Ishikawa (cell line): ENCODE data around the gene CEACAM16.

Source experiments
- CEBPB ChIP-seq: IDR thresholded peaks from 2 replicates; pipeline ENCODE4 v1.6.1; 2012
- CREB1 ChIP-seq: IDR thresholded peaks from 2 replicates; pipeline ENCODE4 v1.6.1; 2012; ENCODE audit warnings: low read depth
- EGR1 ChIP-seq: IDR thresholded peaks from 2 replicates; pipeline ENCODE4 v1.6.1; 2012
- EP300 ChIP-seq: IDR thresholded peaks from 2 replicates; pipeline ENCODE4 v1.6.1; 2012; ENCODE audit warnings: borderline replicate concordance
- FOXM1 ChIP-seq: IDR thresholded peaks from 2 replicates; pipeline ENCODE4 v1.6.1; 2012; ENCODE audit warnings: low read depth, borderline replicate concordance
- MAX ChIP-seq: IDR thresholded peaks from 2 replicates; pipeline ENCODE4 v1.6.1; 2012
- NFIC ChIP-seq: IDR thresholded peaks from 2 replicates; pipeline ENCODE4 v1.6.1; 2012
- RAD21 ChIP-seq: IDR thresholded peaks from 2 replicates; pipeline ENCODE4 v1.6.1; 2012; ENCODE audit warnings: low read depth
- REST ChIP-seq: IDR thresholded peaks from 2 replicates; pipeline ENCODE4 v1.6.1; 2012; ENCODE audit warnings: low read depth, mild to moderate bottlenecking
- TAF1 ChIP-seq: IDR thresholded peaks from 2 replicates; pipeline ENCODE4 v1.6.1; 2012; ENCODE audit warnings: low read depth, mild to moderate bottlenecking
- TCF12 ChIP-seq: IDR thresholded peaks from 2 replicates; pipeline ENCODE4 v1.6.1; 2012; ENCODE audit warnings: low read depth
- TEAD4 ChIP-seq: IDR thresholded peaks from 2 replicates; pipeline ENCODE4 v1.6.1; 2012
- USF1 ChIP-seq: IDR thresholded peaks from 2 replicates; pipeline ENCODE4 v1.6.1; 2012
- YY1 ChIP-seq: IDR thresholded peaks from 2 replicates; pipeline ENCODE4 v1.6.1; 2012; ENCODE audit warnings: low read depth
- ZBTB7A ChIP-seq: IDR thresholded peaks from 2 replicates; pipeline ENCODE4 v1.6.1; 2012; ENCODE audit warnings: low read depth

The CEACAM16 gene

GRCh38 chr19:44722131-44723121 is 23.5 kb downstream of the CEACAM16 start:
- TF ChIP-seq YY1 (no peak), ZBTB7A (no peak), REST (no peak), RAD21 (no peak), CEBPB (no peak), TCF12 (no peak), FOXM1 (no peak), EGR1 (no peak), NFIC (no peak), USF1 (no peak), MAX (no peak), TAF1 (no peak), TEAD4 (no peak)

- no peak for TF ChIP-seq NFIC
- no peak for TF ChIP-seq USF1
Observed at GRCh38 chr19:44723299-44723951, 24.5 kb downstream of the CEACAM16 start.

GRCh38 chr19:44723952-44724319 is 25.0 kb downstream of the CEACAM16 start:
- TF ChIP-seq ZBTB7A (no peak), RAD21 (peak; percentile 99), USF1 (no peak), EP300 (no peak), MAX (0 out of 2 replicates have a peak, but pooled peaks have one; percentile 21), TCF12 (peak; percentile 41; the same call in 1 of the 2 replicates), TEAD4 (peak; percentile 27; the same call in 1 of the 2 replicates), YY1 (no peak), CREB1 (no peak), TAF1 (no peak), REST (no peak), NFIC (no peak), EGR1 (no peak), FOXM1 (no peak), CEBPB (no peak)

GRCh38 chr19:44725251-44725650 is 26.3 kb downstream of the CEACAM16 start:
- TF ChIP-seq FOXM1 (no peak), EGR1 (no peak), RAD21 (no peak), NFIC (no peak), ZBTB7A (no peak), YY1 (no peak), TEAD4 (no peak), REST (no peak), EP300 (no peak), CREB1 (no peak), CEBPB (no peak), USF1 (no peak), MAX (no peak), TAF1 (no peak), TCF12 (no peak)
